ENCODE results near the gene SPEN.
"Not testable (repeated sequence)": the region's sequence is repeated elsewhere in the genome, so short reads cannot be mapped to it uniquely, and the experiment has no call there.

Gene SPEN

DNA sequence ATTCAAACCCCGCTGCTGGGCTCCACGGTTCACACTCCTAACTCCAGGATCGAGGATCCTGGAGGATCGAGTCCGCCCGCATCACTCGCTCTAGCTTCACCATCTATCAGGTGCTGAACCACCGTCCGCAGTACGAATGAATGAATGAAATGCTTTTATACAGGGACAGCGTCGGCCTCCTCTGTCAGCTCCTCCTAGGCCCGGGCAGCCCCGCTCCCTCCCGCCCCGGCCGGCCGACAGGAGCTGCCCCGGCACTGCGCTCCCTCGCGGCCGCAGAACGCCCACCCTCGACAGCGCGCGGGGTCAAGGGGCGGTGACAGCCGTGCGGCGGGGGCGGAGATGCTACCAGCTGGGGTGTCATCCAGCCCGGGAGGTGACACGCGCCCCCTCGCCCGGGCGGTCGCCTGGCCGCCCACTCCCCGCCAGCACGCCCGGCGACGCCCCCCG is 127.9 kb downstream of the SPEN start:
- peak; percentile 43 for DNase-seq (ENCODE audit: low spot score)
- FAIRE-seq = no peak

DNA sequence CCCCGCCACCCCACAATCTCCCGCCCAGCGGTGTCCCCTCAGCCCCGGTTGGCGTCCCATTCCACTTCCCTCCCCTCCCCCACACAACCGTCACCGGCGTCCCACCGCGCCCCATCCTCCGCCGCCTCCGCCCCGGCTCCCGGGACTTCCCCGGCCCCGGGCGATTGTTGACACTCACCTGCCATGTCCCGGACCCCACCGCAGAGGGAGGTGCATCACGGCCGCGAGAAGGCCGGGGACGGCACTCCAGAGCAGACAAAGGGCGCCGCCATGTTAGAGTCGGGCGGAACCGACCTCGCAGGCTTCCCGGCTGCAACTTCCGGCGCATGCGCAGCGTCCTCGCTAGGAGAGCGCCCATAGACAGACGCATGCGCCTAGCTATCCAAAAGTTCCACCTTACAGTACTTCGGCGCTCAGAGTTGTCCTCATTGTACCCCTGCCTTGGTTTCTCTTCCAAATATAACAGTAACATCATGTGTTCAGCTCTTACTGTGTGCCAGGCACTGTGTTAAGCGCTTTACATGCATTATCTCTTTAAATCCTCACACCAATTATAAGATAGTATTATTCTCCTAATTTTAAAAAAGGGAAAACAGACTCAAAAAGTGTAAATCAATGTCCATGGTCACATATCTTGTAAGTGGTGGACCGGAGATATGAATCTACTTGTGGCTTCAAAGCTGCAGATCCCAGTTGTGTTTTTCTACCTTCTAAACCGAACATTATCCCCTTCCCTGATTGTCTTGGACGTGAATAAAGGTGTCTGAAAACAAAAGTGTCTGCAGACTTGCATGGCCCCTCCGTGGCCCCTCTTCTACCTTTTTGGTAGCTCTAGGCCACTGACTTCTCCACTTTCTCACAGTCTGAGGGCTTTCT is 128.5 kb downstream of the SPEN start, which contains the start of gene ZBTB17:
Gene ZBTB17 (minus strand): TSS at position 297 of the 876 bp plus-strand sequence. CDS start 27,606 bp downstream, outside the sequence.
- peak; percentile 85 for DNase-seq (ENCODE audit: low spot score)
- FAIRE-seq = no peak

DNA sequence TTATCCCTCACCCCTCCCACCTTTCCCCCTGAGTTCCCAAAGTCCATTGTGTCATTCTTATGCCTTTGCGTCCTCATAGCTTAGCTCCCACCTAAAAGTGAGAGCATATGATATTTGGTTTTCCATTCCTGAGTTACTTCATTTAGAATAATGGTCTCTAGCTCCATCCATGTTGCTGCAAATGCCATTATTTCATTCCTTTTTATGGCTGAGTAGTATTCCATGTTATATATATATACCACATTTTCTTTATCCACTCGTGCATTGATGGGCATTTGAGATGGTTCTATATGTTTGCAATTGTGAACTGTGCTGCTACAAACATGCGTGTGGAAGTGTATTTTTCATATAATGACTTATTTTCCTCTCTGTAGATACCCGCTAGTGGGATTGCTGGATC is 130.4 kb downstream of the SPEN start:
- not testable (repeated sequence) for DNase-seq (ENCODE audit: low spot score); FAIRE-seq

DNA sequence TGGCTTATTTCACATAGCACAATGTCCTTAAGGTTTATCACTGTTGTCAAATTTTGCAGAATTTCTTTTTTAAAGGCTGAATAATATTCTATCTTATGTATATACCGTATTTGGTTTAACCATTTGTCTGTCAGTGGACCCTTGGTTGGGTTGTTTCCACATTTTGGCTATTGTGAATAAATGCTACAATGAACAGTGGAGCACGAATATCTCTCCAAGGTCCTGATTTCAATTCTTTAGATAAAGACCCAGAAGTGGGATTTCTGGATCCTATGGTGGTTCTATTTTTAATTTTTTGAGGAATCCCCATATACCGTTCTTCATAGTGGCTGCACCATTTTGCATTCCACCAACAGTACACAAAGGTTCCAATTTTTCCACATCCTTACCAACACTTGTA is 134.2 kb downstream of the SPEN start:
- no peak for DNase-seq (ENCODE audit: low spot score)
- FAIRE-seq = no peak

GRCh38 chr1:15983275-15983674 is 135.8 kb downstream of the SPEN start:
- DNase-seq (ENCODE audit: low spot score) = no peak
- FAIRE-seq = no peak

DNA sequence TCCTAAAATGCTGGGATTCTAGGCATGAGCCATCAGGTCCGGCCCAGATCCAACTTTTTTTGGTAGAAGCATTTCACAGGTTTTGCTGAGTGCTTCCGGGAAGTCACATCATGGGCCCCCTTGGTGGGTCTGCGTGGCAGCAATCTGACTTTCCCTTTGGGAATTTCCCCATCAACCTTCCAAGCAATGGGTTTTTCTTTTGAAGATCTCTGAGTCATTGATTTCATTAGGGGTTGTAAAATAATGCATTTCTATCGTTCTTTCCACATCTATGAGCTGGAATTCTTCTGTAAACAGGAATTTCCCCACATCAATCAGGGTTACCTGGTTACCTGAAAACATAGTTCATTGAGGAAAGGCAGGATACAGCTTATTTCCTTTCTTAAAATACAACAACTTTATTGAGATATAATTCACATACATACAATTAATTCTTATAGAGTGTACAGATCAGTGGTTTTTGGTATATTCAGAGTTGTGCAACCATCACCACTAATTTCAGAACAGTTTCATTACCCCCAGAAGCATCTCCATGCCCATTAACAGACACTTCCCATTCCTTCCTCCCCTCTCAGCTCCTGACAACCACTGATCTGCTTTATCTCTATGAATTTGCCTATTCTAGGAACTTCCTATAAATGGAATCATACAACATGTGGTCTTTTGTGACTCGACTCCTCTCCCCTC is 138.2 kb downstream of the SPEN start:
- FAIRE-seq = no peak
- peak; percentile 80 for DNase-seq (ENCODE audit: low spot score)

DNA sequence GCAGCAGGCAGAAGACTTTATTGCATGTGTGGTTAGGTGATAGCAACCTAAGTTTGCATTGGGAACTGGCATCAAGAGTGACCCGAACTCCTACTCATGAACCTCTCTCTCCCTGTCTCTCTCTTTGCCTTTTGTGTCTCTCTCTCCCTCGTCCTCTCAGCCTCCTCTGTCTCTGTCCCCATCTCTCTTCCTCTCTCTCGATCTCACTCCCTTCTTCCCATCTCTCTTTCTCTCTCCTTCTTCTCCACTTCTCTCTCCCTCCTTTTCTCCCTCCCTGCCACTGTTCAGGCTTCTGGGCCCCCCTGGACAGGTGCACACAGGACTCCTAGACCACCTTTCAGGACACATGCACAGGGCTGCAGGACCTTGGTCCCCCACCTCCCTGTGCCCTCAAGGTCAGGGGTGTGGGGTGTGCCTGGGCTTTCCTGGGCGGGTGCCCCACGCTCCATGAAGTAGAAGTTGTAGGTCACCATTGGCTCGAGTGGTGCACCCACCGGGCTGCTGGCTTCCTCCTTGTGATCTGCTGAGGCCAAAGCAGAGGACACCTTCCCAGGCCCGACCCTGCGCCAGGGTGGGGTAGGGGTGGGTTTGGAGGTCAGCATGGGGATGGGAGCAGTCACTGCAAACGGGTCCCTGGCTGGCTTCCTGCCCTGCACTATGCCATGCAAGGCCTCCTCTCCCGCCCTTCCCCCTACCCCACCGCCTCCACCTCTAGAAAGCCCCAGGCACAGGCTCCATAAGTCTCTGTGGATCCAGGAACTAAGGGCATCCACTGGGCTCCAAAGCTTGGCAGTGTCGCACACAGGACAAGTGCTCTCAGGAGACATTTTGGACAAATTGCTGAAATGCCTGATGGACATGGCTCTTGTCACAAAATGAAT is 141.6 kb downstream of the SPEN start:
- DNase-seq (ENCODE audit: low spot score) = no peak
- FAIRE-seq = no peak

GRCh38 chr1:15989776-15990175 is 142.3 kb downstream of the SPEN start:
- DNase-seq (ENCODE audit: low spot score) = no peak
- FAIRE-seq = no peak
